IMR-90 (cell line): ENCODE data around the gene PAX5. TPM values are rescaled to one million over a fixed set of nuclear protein-coding genes. Genes with fewer than 3 reads are reported as not detected.

Source experiments
- ATAC-seq: fragments of 200-7000 bp; cut with Tn5 transposase; 2 replicates; pipeline ENCODE4 v1.9.1; 2020; ENCODE audit warnings: low read depth, mild to moderate bottlenecking, moderate library complexity
- BruUV-seq: library from RNA; stranded (reverse); fragments of 400-500 nt; replicated peaks from 2 replicates; lab custom pipeline; 2021; lab: Mats Ljungman, UMichigan
- CTCF ChIA-PET: fragments of 300-600 bp; formaldehyde crosslinking; extraction: SDS; loops from one replicate; lab custom pipeline; 2021; ENCODE audit warnings: antibody characterized with exemption; lab: Yijun Ruan, JAX
- POLR2A ChIA-PET: fragments of 300-600 bp; sonication (Branson Sonifier 250); formaldehyde crosslinking; loops from one replicate; lab custom pipeline; 2022; ENCODE audit warnings: antibody characterized with exemption; ENCODE audit not compliant: unreplicated experiment; lab: Charles Lee
- DNase-seq: peaks from one replicate; pipeline ENCODE4 v3.0.0; 2013
- H2AFZ ChIP-seq: replicated peaks from 2 replicates; pipeline ENCODE3; 2013; ENCODE audit warnings: low read length, mild to moderate bottlenecking; ENCODE audit not compliant: poor library complexity
- H2AK5ac ChIP-seq: 2 replicates; pipeline ENCODE4 v1.6.1; 2013; ENCODE audit warnings: low read depth, low read length, inconsistent platforms
- H2AK9ac ChIP-seq: replicated peaks from 2 replicates; pipeline ENCODE3; 2013; ENCODE audit warnings: mild to moderate bottlenecking, low read depth, low read length, moderate library complexity; ENCODE audit not compliant: poor library complexity
- H2BK120ac ChIP-seq: 2 replicates; pipeline ENCODE4 v1.6.1; 2013; ENCODE audit warnings: low read depth, low read length, inconsistent platforms
- H2BK15ac ChIP-seq: 3 replicates; pipeline ENCODE4 v1.6.1; 2013; ENCODE audit warnings: low read depth, low read length, inconsistent platforms
- H2BK20ac ChIP-seq: 2 replicates; pipeline ENCODE4 v1.6.1; 2013; ENCODE audit warnings: low read depth, mild to moderate bottlenecking, inconsistent platforms, low read length, moderate library complexity
- H2BK5ac ChIP-seq: 2 replicates; pipeline ENCODE4 v1.6.1; 2013; ENCODE audit warnings: mild to moderate bottlenecking, low read depth, low read length, inconsistent platforms; ENCODE audit not compliant: poor library complexity, severe bottlenecking
- H3K14ac ChIP-seq: replicated peaks from 2 replicates; pipeline ENCODE4 v1.6.1; 2013; ENCODE audit warnings: low read depth, low read length, inconsistent platforms
- H3K18ac ChIP-seq: 2 replicates; pipeline ENCODE4 v1.6.1; 2013; ENCODE audit warnings: low read depth, low read length, control low read depth
- H3K23ac ChIP-seq: 2 replicates; pipeline ENCODE4 v1.6.1; 2013; ENCODE audit warnings: low read depth, low read length, inconsistent platforms
- H3K27ac ChIP-seq: 2 replicates; pipeline ENCODE4 v1.5.1; 2013; ENCODE audit warnings: mild to moderate bottlenecking, control low read depth, low read length; ENCODE audit not compliant: insufficient read depth
- H3K27me3 ChIP-seq: 2 replicates; pipeline ENCODE4 v1.6.1; 2013; ENCODE audit warnings: low read length; ENCODE audit not compliant: control insufficient read depth, insufficient read depth
- H3K36me3 ChIP-seq: 2 replicates; pipeline ENCODE4 v1.6.1; 2013; ENCODE audit warnings: low read length, mixed read lengths; ENCODE audit not compliant: control insufficient read depth, insufficient read depth
- H3K4ac ChIP-seq: 2 replicates; pipeline ENCODE4 v1.6.1; 2013; ENCODE audit warnings: low read depth, low read length, inconsistent platforms
- H3K4me1 ChIP-seq: 2 replicates; pipeline ENCODE4 v1.6.1; 2013; ENCODE audit warnings: low read length, mixed read lengths; ENCODE audit not compliant: control insufficient read depth, insufficient read depth
- H3K4me2 ChIP-seq: 2 replicates; pipeline ENCODE4 v1.6.1; 2013; ENCODE audit warnings: low read depth, mild to moderate bottlenecking, control low read depth, low read length, moderate library complexity
- H3K4me3 ChIP-seq: 2 replicates; pipeline ENCODE4 v1.5.1; 2013; ENCODE audit warnings: low read depth, mild to moderate bottlenecking, control low read depth, low read length, moderate library complexity; ENCODE audit not compliant: insufficient read depth
- H3K56ac ChIP-seq: 2 replicates; pipeline ENCODE4 v1.6.1; 2013; ENCODE audit warnings: low read length, inconsistent platforms; ENCODE audit not compliant: insufficient read depth; ENCODE audit errors: extremely low read depth
- H3K79me1 ChIP-seq, 2 experiments: 2 replicates each; pipeline ENCODE4 v1.6.1; 2013; ENCODE audit warnings: low read length in 2 of 2, inconsistent platforms in 1 of 2, low read depth in 1 of 2
- H3K9ac ChIP-seq: 2 replicates; pipeline ENCODE4 v1.6.1; 2013; ENCODE audit warnings: low read depth, low read length, control low read depth
- H3K9me1 ChIP-seq: 2 replicates; pipeline ENCODE4 v1.6.1; 2013; ENCODE audit warnings: low read length, inconsistent platforms; ENCODE audit not compliant: insufficient read depth
- H3K9me3 ChIP-seq: 2 replicates; pipeline ENCODE4 v1.6.1; 2013; ENCODE audit warnings: low read length; ENCODE audit not compliant: control insufficient read depth, insufficient read depth
- H4K20me1 ChIP-seq: 2 replicates; pipeline ENCODE4 v1.6.1; 2013; ENCODE audit warnings: low read length, inconsistent platforms; ENCODE audit not compliant: insufficient read depth
- H4K5ac ChIP-seq: 2 replicates; pipeline ENCODE4 v1.6.1; 2013; ENCODE audit warnings: mild to moderate bottlenecking, low read depth, low read length, control low read depth
- H4K8ac ChIP-seq, 2 experiments: 2 replicates each; pipeline ENCODE4 v1.6.1; 2013; ENCODE audit warnings: low read depth in 2 of 2, low read length in 2 of 2, control low read depth in 1 of 2, inconsistent platforms in 1 of 2
- H4K91ac ChIP-seq: 2 replicates; pipeline ENCODE4 v1.6.1; 2013; ENCODE audit warnings: low read depth, low read length, inconsistent platforms; ENCODE audit not compliant: insufficient read depth
- BHLHE40 ChIP-seq: fragments of 150-350 bp; IDR thresholded peaks from 2 replicates; pipeline ENCODE4 v1.6.1; 2016; ENCODE audit warnings: mild to moderate bottlenecking, low read depth, low read length
- CEBPB ChIP-seq: IDR thresholded peaks from 2 replicates; pipeline ENCODE4 v1.6.1; 2012; ENCODE audit warnings: low read depth, low read length, improper control_type of control experiment
- CHD1 ChIP-seq: IDR thresholded peaks from 2 replicates; pipeline ENCODE4 v1.6.1; 2012; ENCODE audit warnings: low read depth, low read length, improper control_type of control experiment
- CTCF ChIP-seq: conservative IDR thresholded peaks from 2 replicates; pipeline ENCODE4 v1.5.1; 2012; ENCODE audit warnings: mild to moderate bottlenecking, low read depth, low read length, improper control_type of control experiment
- ELK1 ChIP-seq: fragments of 150-350 bp; IDR thresholded peaks from 2 replicates; pipeline ENCODE4 v1.6.1; 2016; ENCODE audit warnings: low read depth, mild to moderate bottlenecking, low read length, moderate library complexity, borderline replicate concordance
- FOS ChIP-seq: fragments of 150-350 bp; IDR thresholded peaks from 2 replicates; pipeline ENCODE4 v1.6.1; 2016; ENCODE audit warnings: low read depth, low read length
- MAFK ChIP-seq: IDR thresholded peaks from 2 replicates; pipeline ENCODE4 v1.6.1; 2012; ENCODE audit warnings: low read depth, low read length, improper control_type of control experiment
- MAZ ChIP-seq: IDR thresholded peaks from 2 replicates; pipeline ENCODE4 v1.6.1; 2012; ENCODE audit warnings: low read depth, mild to moderate bottlenecking, low read length, improper control_type of control experiment, moderate library complexity, borderline replicate concordance
- MXI1 ChIP-seq: IDR thresholded peaks from 2 replicates; pipeline ENCODE4 v1.6.1; 2012; ENCODE audit warnings: low read depth, mild to moderate bottlenecking, low read length, moderate library complexity, borderline replicate concordance
- NFE2L2 ChIP-seq: fragments of 150-350 bp; IDR thresholded peaks from 2 replicates; pipeline ENCODE4 v1.6.1; 2016; ENCODE audit warnings: low read depth, mild to moderate bottlenecking, low read length
- POLR2A ChIP-seq: IDR thresholded peaks from 2 replicates; pipeline ENCODE4 v1.6.1; 2012; ENCODE audit warnings: mild to moderate bottlenecking, low read depth, low read length
- RAD21 ChIP-seq: IDR thresholded peaks from 2 replicates; pipeline ENCODE4 v1.6.1; 2012; ENCODE audit warnings: low read length, improper control_type of control experiment
- RCOR1 ChIP-seq: IDR thresholded peaks from 2 replicates; pipeline ENCODE4 v1.6.1; 2012; ENCODE audit warnings: mild to moderate bottlenecking, low read length, improper control_type of control experiment; ENCODE audit not compliant: insufficient replicate concordance
- RFX5 ChIP-seq: IDR thresholded peaks from 2 replicates; pipeline ENCODE4 v1.8.0; 2012; ENCODE audit warnings: low read depth, mild to moderate bottlenecking, low read length, moderate library complexity
- SMC3 ChIP-seq: fragments of 150-350 bp; IDR thresholded peaks from 2 replicates; pipeline ENCODE4 v1.6.1; 2016; ENCODE audit warnings: low read depth, mild to moderate bottlenecking, antibody characterized with exemption, low read length, moderate library complexity
- USF2 ChIP-seq: fragments of 150-350 bp; IDR thresholded peaks from 2 replicates; pipeline ENCODE4 v1.6.1; 2017; ENCODE audit warnings: mild to moderate bottlenecking, antibody characterized with exemption, low read length, low read depth
- WGBS, 2 experiments: methylation state at CpG; one replicate each; pipeline versions ENCODE4 v1.1.5 to v1.1.7; 2013; ENCODE audit warnings: missing lambda C conversion rate in 2 of 2; ENCODE audit not compliant: insufficient read length in 1 of 2; ENCODE audit errors: extremely low coverage in 2 of 2; 5-methylcytosine and 5-hydroxymethylcytosine counted together
- dilution Hi-C: fragments of 300-500 bp; cut with HindIII; formaldehyde crosslinking; loops from one replicate; pipeline ENCODE4 v1.14.3; 2018; ENCODE audit warnings: low sequenced_read_pairs; ENCODE audit not compliant: unreplicated experiment
- in situ Hi-C: fragments of 300-500 bp; cut with MboI; formaldehyde crosslinking; loops from 3 replicates; pipeline ENCODE4 v1.14.3; 2019; ENCODE audit warnings: low sequenced_read_pairs, inconsistent platforms, mixed read lengths
- intact Hi-C: fragments of 100-400 bp; cut with micrococcal nuclease; formaldehyde crosslinking; loops from 2 replicates; pipeline ENCODE4 v1.10.0; 2022
- polyA plus RNA-seq, 3 experiments: library from polyadenylated mRNA; depleted of rRNA; stranded (reverse); fragments of >200 nt; gene quantifications; 2 replicates each; pipeline ENCODE4 v1.2.3, GENCODE V29; 2012; ENCODE audit warnings: low replicate concordance in 1 of 3
- total RNA-seq: library from RNA; depleted of rRNA; stranded (reverse); fragments of >200 nt; gene quantifications from 2 replicates; pipeline ENCODE4 v1.2.3, GENCODE V29; 2012

The PAX5 gene
- total and polyA plus RNA-seq, 2 of the 4 experiments (the other 2 are of a cell fraction) = not detected

- intact Hi-C loops (no loop called here), in situ Hi-C loops (no loop called here), dilution Hi-C loops (no loop called here)
- no peaks in the 10 kb centered on the region for H3K9me1 ChIP-seq
- 76% methylated on average over 3 of the region's 14 CpGs; no CpG with 5 or more reads in 1 of the 2 experiments for WGBS, 2 experiments
- H3K18ac ChIP-seq = no peak overlapping the region
- DNase-seq (no peak), ATAC-seq (no peak)
- H4K20me1 ChIP-seq = no peaks in the 10 kb centered on the region
- no peak overlapping the region for H2BK15ac ChIP-seq
- no peaks in the 10 kb centered on the region for H3K9me3 ChIP-seq
- H3K79me1 ChIP-seq = no peaks in the 10 kb centered on the region
- peaks cover 48% of the 10 kb centered on the region for H3K27me3 ChIP-seq
- no peak overlapping the region for H2AFZ ChIP-seq
- H3K23ac ChIP-seq = no peak overlapping the region
- H4K5ac ChIP-seq = no peak overlapping the region
- no peaks in the 10 kb centered on the region for H3K4me1 ChIP-seq
- no peak overlapping the region for H3K4ac ChIP-seq
- BruUV-seq = no TSS peak
- TF ChIP-seq SMC3 = no peak
- TF ChIP-seq CHD1 = no peak
- no peak for TF ChIP-seq MAZ
- no peak for TF ChIP-seq CEBPB
- no peak for TF ChIP-seq BHLHE40
- TF ChIP-seq ELK1 = no peak
- TF ChIP-seq POLR2A = no peak
- no peak for TF ChIP-seq FOS
- no peak for TF ChIP-seq MAFK
- TF ChIP-seq CTCF = no peak
- no peak for TF ChIP-seq RCOR1
- no peak for TF ChIP-seq USF2
- TF ChIP-seq MXI1 = no peak
- no peak for TF ChIP-seq RFX5
- TF ChIP-seq RAD21 = no peak
- no peak for TF ChIP-seq NFE2L2
- no peak overlapping the region for H3K9ac ChIP-seq
- no peak overlapping the region for H3K4me2 ChIP-seq
- no peak overlapping the region for H3K27ac ChIP-seq
- H2AK5ac ChIP-seq = no peak overlapping the region
- no peak overlapping the region for H3K4me3 ChIP-seq
- no peak overlapping the region for H2BK20ac ChIP-seq
- H4K91ac ChIP-seq = no peak overlapping the region
- H3K36me3 ChIP-seq = no peaks in the 10 kb centered on the region
- no peak overlapping the region for H2AK9ac ChIP-seq
- no peak overlapping the region for H3K56ac ChIP-seq
- no peak overlapping the region for H2BK120ac ChIP-seq
- POLR2A ChIA-PET = no interaction called here
- CTCF ChIA-PET = no interaction called here
- H2BK5ac ChIP-seq = no peak overlapping the region
- no peak overlapping the region for H4K8ac ChIP-seq
- H3K14ac ChIP-seq = no peak overlapping the region
These were observed 152.8 kb downstream of the PAX5 start for GRCh38 chr9:36881316-36881715.
